Right cardiac atrium (tissue), 5 donors: ENCODE data around the gene USP24. TPM values are rescaled to one million over a fixed set of nuclear protein-coding genes. Genes with fewer than 3 reads are reported as not detected.
A peak's percentile ranks its signal among the peaks of the same experiment; 100 is the strongest.
"Not testable (repeated sequence)": the region's sequence is repeated elsewhere in the genome, so short reads cannot be mapped to it uniquely, and the experiment has no call there.

Experiments
- ATAC-seq, 2 donors: fragments of 200-7000 bp; cut with Tn5 transposase; one replicate each; pipeline versions ENCODE4 v1.8.0 to v1.9.1; 2020; ENCODE audit warnings: moderate library complexity in 2 of 2, mild to moderate bottlenecking in 1 of 2
- DNase-seq, 3 donors: peaks; one replicate each; pipeline ENCODE4 v3.0.0-alpha.2; 2020
- H3K27ac ChIP-seq: one replicate; pipeline ENCODE4 v1.5.1; 2013; ENCODE audit warnings: mild to moderate bottlenecking, low read length, control low read depth, moderate library complexity
- H3K27me3 ChIP-seq: one replicate; pipeline ENCODE4 v1.6.1; 2013; ENCODE audit not compliant: control insufficient read depth, insufficient read depth
- H3K4me1 ChIP-seq: one replicate; pipeline ENCODE4 v1.6.1; 2013; ENCODE audit warnings: low read length; ENCODE audit not compliant: control insufficient read depth, insufficient read depth
- H3K4me3 ChIP-seq: one replicate; pipeline ENCODE4 v1.5.1; 2013; ENCODE audit warnings: low read length, control low read depth
- H3K9me3 ChIP-seq: one replicate; pipeline ENCODE4 v1.6.1; 2013; ENCODE audit warnings: low read length; ENCODE audit not compliant: control insufficient read depth
- WGBS: extraction: QIAGEN DNeasy Blood & Tissue Kit; methylation state at CpG from one replicate; pipeline ENCODE4 v1.1.7; 2013; 5-methylcytosine and 5-hydroxymethylcytosine counted together
- intact Hi-C, 4 donors: fragments of 100-400 bp; cut with DNase I; formaldehyde crosslinking; loops; one replicate each; pipeline versions ENCODE4 v1.11.0 to v1.14.0; 2022 to 2023
- microRNA-seq, 2 donors: library from miRNA; unstranded; fragments of <30 nt; microRNA quantifications; one replicate each; pipeline ENCODE4 v1.2.0, GENCODE V29; 2020 to 2021
- polyA plus RNA-seq: library from polyadenylated mRNA; stranded (reverse); fragments of 200-250 nt; gene quantifications from one replicate; pipeline ENCODE4 v1.2.3, GENCODE V29; 2013
- total RNA-seq, 4 donors: library from RNA; stranded (reverse); fragmentation: NEBNext Ultra II Directional; extraction: Animal tissue kit (Norgen Biotek cat#: 25700); gene quantifications; one replicate each; pipeline ENCODE4 v1.2.1, GENCODE V29; 2021
- donor health status: healthy with polysubstance abuse.
- donor health status: DM: no; HTN: yes; CAD: no.
- donor health status: DM: no; HTN: no; CAD: no.
- donor health status: DM: no; HTN: yes; CAD: no; lungs with severe emphysema.
- donor health status: DM: yes; HTN: yes; CAD: no.

Gene USP24
- total and polyA plus RNA-seq, 5 donors = 11.4 to 35.7 (median 34.7) TPM

DNA sequence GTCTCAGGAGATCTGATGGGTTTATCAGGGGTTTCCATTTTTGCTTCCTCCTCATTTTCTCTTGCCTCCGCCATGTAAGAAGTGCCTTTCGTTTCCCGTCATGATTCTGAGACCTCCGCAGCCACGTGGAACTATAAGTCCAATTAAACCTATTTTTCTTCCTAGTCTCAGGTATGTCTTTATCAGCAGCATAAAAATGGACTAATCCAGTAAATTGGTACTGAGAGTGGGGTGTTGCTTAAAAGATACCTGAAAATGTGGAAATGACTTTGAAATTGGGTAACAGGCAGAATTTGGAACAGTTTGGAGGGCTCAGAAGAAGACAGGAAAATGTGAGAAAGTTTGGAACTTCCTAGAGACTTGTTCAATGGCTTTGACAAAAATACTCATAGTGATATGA lies 184.1 kb downstream of the USP24 start:
- intact Hi-C loops, H3K9me3 ChIP-seq, ATAC-seq, H3K27me3 ChIP-seq, H3K27ac ChIP-seq, DNase-seq, H3K4me3 ChIP-seq, H3K4me1 ChIP-seq: not testable (repeated sequence)
- 97% methylated on average over 5 of the region's 5 CpGs for WGBS

DNA sequence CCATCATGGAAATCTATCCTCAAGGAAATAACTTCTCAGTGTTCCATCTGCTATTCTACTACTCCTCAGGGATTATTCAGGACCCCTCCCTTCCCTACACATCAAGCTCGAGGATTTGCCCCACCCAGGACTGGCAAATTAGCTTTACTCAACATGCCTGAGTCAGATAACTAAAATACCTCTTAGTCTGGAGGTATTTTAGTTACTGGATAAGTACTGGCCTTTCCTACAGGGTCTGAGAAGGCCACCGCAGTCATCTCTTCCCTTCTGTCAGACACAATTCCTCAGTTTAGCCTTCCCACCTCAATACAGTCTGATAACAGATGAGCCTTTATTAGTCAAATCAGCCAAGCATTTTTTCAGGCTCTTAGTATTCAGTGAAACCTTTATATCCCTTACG lies 188.5 kb downstream of the USP24 start:
- H3K27ac ChIP-seq, ATAC-seq, H3K4me3 ChIP-seq, H3K9me3 ChIP-seq, H3K27me3 ChIP-seq, intact Hi-C loops, DNase-seq, H3K4me1 ChIP-seq: not testable (repeated sequence)
- WGBS = 78% methylated on average over 3 of the region's 3 CpGs

DNA sequence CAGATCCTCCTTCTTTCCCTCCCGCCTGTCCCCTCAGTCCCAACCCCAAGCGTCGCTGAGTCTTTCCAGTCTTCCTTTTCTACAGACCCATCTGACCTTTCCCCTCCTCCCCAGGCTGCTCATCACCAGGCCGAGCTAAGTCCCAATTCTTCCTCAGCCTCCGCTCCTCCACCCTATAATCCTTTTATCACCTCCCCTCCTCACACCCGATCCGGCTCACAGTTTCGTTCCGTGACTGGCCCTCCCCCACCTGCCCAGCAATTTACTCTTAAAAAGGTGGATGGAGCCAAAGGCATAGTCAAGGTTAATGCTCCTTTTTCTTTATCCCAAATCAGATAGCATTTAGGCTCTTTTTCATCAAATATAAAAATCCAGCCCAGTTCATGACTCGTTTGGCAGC lies 191.0 kb downstream of the USP24 start:
- not testable (repeated sequence) for DNase-seq, H3K9me3 ChIP-seq
- 61% methylated on average over 9 of the region's 10 CpGs for WGBS

DNA sequence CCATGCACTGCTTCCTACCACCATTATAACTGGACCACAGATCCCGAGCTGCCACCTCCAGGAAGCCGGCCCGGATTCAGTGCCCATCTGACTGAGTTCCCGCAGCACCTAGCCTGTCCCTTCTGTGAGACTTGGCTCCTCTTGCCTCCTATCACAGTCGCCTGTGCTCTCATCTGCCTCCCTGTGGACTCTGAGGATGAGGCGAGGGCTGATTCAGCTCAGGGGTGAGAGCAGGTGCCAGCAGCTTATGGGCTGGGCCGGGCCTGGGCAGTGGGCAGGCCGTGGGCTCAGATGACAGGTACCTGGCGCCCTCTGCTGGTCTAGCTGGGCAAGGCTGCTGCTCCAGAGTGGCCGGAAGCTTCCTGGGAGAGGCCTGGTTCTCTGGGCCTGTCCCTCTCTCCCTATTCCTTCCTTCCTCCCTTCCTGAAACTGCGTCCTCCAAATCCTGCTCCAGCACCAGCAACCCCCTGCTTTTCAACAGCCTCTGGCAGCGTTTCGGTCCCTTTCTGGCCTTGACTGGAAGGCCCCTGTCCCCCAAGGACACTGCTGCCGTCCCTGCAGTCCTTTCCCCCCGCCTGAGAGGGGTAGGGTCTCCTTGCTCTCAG lies 193.1 kb downstream of the USP24 start:
- 43% methylated on average over 15 of the region's 15 CpGs for WGBS
- intact Hi-C loops = loop anchor here in 1 of 4 donors (5.0 kb wide), 1 partner anchor 70 kb away; no protein-coding TSS in a partner anchor
- Histone ChIP-seq H3K27me3 (no peaks in the 10 kb centered on the region), H3K9me3 (no peaks in the 10 kb centered on the region), H3K4me3 (no peak overlapping the region), H3K4me1 (no peaks in the 10 kb centered on the region), H3K27ac (no peak overlapping the region)
- ATAC-seq = peak; percentile 97 to 98
- DNase-seq = peak; percentile 78 to 90 (median 88)

More for the DNA sequence above, 191.0 kb downstream of the USP24 start:
- H3K27me3 ChIP-seq, H3K27ac ChIP-seq, H3K4me3 ChIP-seq, H3K4me1 ChIP-seq, ATAC-seq: not testable (repeated sequence)
- intact Hi-C loops = loop anchor here in 1 of 4 donors (5.0 kb wide), 1 partner anchor 72 kb away; no protein-coding TSS in a partner anchor

DNA sequence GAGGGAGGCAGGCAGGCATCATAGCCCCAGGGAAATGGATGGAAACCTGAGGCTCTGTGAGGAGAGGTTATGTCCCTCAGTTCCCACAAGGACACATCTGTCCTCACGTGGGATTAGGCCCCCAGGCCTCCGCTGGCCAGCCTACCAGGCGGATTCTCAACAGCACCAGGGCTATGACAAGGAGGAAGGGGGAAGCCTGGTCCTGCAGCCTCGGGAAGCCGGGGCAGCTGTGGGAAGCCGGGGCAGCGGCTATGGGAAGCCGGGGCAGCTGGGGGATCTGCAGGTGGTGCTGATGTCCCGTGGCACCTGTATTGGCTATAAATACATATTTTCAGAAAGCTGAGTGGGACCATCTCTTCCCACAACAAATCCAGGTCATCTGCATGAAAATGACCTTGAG lies 196.8 kb downstream of the USP24 start:
- 83% methylated on average over 9 of the region's 9 CpGs for WGBS

More for the DNA sequence above, 196.8 kb downstream of the USP24 start:
- intact Hi-C loops = no loop called here
- no peak overlapping the region for H3K4me3 ChIP-seq
- no peak overlapping the region for H3K27ac ChIP-seq
- no peak for ATAC-seq
- no peaks in the 10 kb centered on the region for H3K4me1 ChIP-seq
- no peaks in the 10 kb centered on the region for H3K27me3 ChIP-seq
- H3K9me3 ChIP-seq = no peaks in the 10 kb centered on the region
- DNase-seq = no peak

Small RNA genes within 50 kb of the gene (microRNA-seq; reads per million reads assigned to microRNA genes)
- 2.1 to 6.4 reads per million in 2 donors for gene MIR4422

Other genes with a start within 250 kb of the USP24 start
- gene TMEM61, start 234.7 kb downstream of the USP24 start, total RNA-seq = not detected
- gene TMEM61, start 234.7 kb downstream of the USP24 start, polyA plus RNA-seq = 0.09 TPM
- not detected for gene BSND, start 216.4 kb downstream of the USP24 start, total RNA-seq
- gene BSND, start 216.4 kb downstream of the USP24 start, polyA plus RNA-seq = not detected
- gene PCSK9, start 175.8 kb downstream of the USP24 start, total RNA-seq = not detected
- gene PCSK9, start 175.8 kb downstream of the USP24 start, polyA plus RNA-seq = 0.05 TPM